DOHH2 (cell line): ENCODE results near the gene CCIN.

Source experiments
- EZH2phosphoT487 ChIP-seq: fragments of 200-600 bp; sonication (generic); IDR thresholded peaks from 2 replicates; pipeline ENCODE4 v1.6.1; 2017; ENCODE audit warnings: borderline replicate concordance, mild to moderate bottlenecking, antibody characterized with exemption, low read length, moderate library complexity, mixed read lengths
- TF ChIP-seq, protein P1 (sequence below): fragments of 200-600 bp; sonication (generic); IDR thresholded peaks from one replicate; pipeline ENCODE4 v1.5.1; 2014; ENCODE audit warnings: antibody characterized with exemption, mild to moderate bottlenecking, low read depth, low read length; ENCODE audit not compliant: poor library complexity, severe bottlenecking

- TF ChIP-seq EZH2phosphoT487, result no peak
- TF ChIP-seq, protein P1, sequence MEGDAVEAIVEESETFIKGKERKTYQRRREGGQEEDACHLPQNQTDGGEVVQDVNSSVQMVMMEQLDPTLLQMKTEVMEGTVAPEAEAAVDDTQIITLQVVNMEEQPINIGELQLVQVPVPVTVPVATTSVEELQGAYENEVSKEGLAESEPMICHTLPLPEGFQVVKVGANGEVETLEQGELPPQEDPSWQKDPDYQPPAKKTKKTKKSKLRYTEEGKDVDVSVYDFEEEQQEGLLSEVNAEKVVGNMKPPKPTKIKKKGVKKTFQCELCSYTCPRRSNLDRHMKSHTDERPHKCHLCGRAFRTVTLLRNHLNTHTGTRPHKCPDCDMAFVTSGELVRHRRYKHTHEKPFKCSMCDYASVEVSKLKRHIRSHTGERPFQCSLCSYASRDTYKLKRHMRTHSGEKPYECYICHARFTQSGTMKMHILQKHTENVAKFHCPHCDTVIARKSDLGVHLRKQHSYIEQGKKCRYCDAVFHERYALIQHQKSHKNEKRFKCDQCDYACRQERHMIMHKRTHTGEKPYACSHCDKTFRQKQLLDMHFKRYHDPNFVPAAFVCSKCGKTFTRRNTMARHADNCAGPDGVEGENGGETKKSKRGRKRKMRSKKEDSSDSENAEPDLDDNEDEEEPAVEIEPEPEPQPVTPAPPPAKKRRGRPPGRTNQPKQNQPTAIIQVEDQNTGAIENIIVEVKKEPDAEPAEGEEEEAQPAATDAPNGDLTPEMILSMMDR, result no peak
These were observed 4.2 kb upstream of the CCIN start for GRCh38 chr9:36164989-36165388.
